ENCODE results near the gene CAV2.

Gene CAV2

DNA sequence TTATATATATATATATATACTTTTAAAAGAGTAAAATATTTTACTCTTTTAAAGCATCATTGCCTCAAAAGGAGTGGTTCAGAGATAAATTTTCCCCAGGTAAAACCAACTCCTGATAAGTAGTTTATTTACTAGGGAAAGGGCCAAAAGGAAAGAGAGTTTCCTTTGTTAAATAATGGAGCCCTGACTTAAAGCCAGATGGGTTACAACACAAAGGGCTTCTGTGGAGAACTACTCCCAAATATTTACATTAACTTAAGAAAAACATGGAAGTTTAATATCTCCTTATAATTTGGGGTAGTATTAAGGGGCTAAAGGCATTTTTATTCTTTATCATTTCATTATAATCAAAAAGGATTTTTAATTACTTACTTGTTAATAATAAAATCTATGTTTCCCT is 16.8 kb downstream of the CAV2 start:
- H3K27ac ChIP-seq, result no peak overlapping the region
- TF ChIP-seq, protein P1, sequence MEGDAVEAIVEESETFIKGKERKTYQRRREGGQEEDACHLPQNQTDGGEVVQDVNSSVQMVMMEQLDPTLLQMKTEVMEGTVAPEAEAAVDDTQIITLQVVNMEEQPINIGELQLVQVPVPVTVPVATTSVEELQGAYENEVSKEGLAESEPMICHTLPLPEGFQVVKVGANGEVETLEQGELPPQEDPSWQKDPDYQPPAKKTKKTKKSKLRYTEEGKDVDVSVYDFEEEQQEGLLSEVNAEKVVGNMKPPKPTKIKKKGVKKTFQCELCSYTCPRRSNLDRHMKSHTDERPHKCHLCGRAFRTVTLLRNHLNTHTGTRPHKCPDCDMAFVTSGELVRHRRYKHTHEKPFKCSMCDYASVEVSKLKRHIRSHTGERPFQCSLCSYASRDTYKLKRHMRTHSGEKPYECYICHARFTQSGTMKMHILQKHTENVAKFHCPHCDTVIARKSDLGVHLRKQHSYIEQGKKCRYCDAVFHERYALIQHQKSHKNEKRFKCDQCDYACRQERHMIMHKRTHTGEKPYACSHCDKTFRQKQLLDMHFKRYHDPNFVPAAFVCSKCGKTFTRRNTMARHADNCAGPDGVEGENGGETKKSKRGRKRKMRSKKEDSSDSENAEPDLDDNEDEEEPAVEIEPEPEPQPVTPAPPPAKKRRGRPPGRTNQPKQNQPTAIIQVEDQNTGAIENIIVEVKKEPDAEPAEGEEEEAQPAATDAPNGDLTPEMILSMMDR (conservative IDR thresholded peaks at IDR 0.05), result no peak
- no peak for TF ChIP-seq ZFX (IDR thresholded peaks at IDR 0.05)

DNA sequence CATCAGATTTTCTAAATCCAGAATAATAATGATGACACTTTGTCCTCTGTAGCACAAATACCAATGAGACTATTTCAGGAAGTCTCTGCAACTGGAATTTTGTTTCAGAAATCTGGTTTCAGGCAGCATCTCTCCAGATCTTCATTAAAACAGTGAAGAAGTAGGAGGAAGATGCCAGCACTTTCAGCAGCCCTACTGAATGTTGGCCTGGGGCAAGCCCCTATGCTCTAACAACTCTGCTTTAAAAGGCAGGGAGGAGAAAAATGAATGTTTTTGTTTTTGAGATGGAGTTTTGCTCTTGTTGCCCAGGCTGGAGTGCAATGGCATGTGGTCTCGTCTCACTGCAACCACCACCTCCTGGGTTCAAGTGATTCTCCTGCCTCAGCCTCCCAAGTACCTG is 18.1 kb downstream of the CAV2 start:
- no peak overlapping the region for H3K27ac ChIP-seq

DNA sequence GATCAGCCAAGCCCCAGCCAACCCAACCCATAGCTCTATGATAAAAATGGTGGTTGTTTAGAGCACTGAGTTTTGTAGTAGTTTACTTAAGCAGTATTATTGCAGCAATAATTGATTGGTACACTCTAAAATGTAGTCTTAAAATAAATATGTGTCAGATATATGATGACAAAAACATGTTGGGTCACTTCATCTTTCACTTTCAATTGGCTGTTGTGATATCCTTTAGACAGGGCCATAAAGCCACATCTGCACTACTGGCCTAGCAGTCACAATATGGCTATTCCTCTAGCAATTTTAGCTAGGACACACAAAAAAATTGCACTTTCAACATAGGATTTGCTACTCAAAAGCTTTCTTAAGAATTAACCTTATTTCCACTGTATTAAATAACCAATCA is 19.4 kb downstream of the CAV2 start:
- H3K27ac ChIP-seq, result no peak overlapping the region
- TF ChIP-seq, protein P1 (conservative IDR thresholded peaks at IDR 0.05), result no peak
- no peak for TF ChIP-seq ZFX (IDR thresholded peaks at IDR 0.05)

More for the DNA sequence above, 18.1 kb downstream of the CAV2 start:
- TF ChIP-seq, protein P1 (conservative IDR thresholded peaks at IDR 0.05), result no peak
- TF ChIP-seq ZFX (IDR thresholded peaks at IDR 0.05), result no peak

DNA sequence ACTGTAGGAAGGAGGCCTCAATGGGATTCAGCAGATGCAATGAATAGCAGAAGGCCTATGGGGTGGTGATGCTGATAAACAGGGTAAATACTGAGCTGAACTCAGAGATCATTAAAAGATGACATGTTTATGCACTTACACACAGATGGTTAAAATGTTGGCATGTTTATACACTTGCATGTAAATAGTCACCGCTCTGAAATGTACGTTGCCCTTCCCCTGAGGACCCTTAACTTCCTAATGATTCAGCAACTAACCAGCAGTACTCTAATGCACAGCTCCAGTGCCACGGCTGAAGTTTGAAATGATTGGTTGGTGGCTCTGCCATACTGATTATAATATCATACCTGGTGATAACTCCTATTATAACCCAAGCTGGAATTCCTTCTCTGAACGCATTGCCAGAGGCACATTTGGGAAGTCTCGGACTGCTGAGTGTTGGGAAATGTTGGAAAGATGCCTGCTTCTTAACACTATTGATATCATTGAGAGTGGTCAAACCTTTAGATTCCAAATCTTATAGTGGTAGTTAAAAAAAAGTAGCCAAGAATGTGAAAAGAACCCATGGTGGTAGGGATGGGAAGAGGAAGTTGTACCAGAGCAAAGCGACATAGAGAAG is 21.6 kb downstream of the CAV2 start:
- no peak overlapping the region for H3K27ac ChIP-seq
- TF ChIP-seq, protein P1 (conservative IDR thresholded peaks at IDR 0.05), result no peak
- TF ChIP-seq ZFX (IDR thresholded peaks at IDR 0.05), result no peak

DNA sequence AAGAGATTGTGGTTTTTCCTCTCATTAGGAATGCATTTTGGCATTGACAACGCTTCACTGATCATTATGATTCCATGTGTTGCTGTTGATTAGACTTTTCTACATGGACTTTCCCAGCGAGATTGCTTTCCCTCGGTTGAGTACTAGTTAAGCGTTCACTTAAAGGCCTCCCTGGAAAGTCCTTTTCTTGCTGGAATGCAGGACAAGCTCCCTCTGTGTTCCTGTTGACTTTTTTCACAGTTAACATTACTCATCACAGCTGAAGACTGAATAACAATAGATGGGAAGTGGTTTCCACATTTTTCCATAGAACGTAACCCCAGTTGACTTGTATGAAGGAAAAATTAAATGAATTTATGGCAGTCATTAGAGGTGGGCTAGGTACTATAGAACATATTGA is 22.7 kb downstream of the CAV2 start:
- no peak overlapping the region for H3K27ac ChIP-seq
- TF ChIP-seq, protein P1 (conservative IDR thresholded peaks at IDR 0.05), result no peak
- no peak for TF ChIP-seq ZFX (IDR thresholded peaks at IDR 0.05)

DNA sequence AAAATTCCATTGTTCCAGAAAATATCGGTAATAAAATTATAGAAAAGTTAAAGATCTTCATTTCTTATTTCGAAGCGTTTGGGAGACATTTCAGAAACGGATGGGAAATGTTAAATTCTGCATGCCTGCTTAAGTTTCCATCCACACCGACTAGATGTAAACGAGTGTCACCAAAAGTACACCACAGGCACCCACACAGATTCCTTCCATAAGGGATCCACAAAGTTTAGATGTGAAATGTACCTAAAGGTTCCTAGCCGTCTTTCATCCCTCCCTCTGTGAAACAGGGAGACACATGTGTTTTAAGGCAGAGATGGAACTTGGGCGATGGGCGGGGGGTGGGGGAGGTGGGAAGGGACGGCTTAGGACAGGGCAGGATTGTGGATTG is 24.7 kb downstream of the CAV2 start:
- no peak overlapping the region for H3K27ac ChIP-seq
- no peak for TF ChIP-seq ZFX (IDR thresholded peaks at IDR 0.05)
- TF ChIP-seq, protein P1 (conservative IDR thresholded peaks at IDR 0.05), result no peak

DNA sequence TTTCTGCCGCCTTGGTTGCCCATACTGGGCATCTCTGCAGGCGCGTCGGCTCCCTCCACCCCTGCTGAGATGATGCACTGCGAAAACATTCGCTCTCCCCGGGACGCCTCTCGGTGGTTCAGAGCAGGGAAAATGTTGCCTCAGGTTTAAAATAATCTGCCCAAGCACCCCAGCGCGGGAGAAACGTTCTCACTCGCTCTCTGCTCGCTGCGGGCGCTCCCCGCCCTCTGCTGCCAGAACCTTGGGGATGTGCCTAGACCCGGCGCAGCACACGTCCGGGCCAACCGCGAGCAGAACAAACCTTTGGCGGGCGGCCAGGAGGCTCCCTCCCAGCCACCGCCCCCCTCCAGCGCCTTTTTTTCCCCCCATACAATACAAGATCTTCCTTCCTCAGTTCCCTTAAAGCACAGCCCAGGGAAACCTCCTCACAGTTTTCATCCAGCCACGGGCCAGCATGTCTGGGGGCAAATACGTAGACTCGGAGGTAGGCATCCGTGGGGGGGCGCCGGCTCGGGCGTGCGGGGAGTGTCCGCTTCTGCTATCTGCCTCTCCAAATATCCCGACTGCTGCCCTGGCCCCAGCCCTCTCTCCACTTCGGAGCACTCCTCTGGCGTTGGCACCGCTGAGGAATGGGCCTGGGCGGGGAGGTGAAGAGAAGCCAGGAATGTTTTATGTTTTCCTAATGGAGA is 25.2 kb downstream of the CAV2 start, which contains the start of gene CAV1:
Gene CAV1, plus strand, starts transcription at position 428 of the 689 bp plus-strand sequence. Its CDS starts 27 bp downstream, at position 455.
- TF ChIP-seq, protein P1 (conservative IDR thresholded peaks at IDR 0.05), result no peak
- no peak for TF ChIP-seq ZFX (IDR thresholded peaks at IDR 0.05)
- no peak within 1 kb of the TSS for H3K27ac ChIP-seq
